IMR-90 (cell line): ENCODE results near the gene FBXL16. TPM values are rescaled to one million over a fixed set of nuclear protein-coding genes. Genes with fewer than 3 reads are reported as not detected.

ENCODE experiments used
- polyA plus RNA-seq, 3 experiments: library from polyadenylated mRNA; depleted of rRNA; stranded (reverse); fragments of >200 nt; gene quantifications; 2 replicates each; pipeline ENCODE4 v1.2.3, GENCODE V29; 2012; ENCODE audit warnings: low replicate concordance in 1 of 3
- total RNA-seq: library from RNA; depleted of rRNA; stranded (reverse); fragments of >200 nt; gene quantifications from 2 replicates; pipeline ENCODE4 v1.2.3, GENCODE V29; 2012
- TF ChIP-seq, protein P1 (sequence below): conservative IDR thresholded peaks from 2 replicates; pipeline ENCODE4 v1.5.1; 2012; ENCODE audit warnings: mild to moderate bottlenecking, low read depth, low read length, improper control_type of control experiment

FBXL16 gene
- total and polyA plus RNA-seq, 2 of the 4 experiments (the other 2 are of a cell fraction) = 0.18 to 2.2 TPM

DNA sequence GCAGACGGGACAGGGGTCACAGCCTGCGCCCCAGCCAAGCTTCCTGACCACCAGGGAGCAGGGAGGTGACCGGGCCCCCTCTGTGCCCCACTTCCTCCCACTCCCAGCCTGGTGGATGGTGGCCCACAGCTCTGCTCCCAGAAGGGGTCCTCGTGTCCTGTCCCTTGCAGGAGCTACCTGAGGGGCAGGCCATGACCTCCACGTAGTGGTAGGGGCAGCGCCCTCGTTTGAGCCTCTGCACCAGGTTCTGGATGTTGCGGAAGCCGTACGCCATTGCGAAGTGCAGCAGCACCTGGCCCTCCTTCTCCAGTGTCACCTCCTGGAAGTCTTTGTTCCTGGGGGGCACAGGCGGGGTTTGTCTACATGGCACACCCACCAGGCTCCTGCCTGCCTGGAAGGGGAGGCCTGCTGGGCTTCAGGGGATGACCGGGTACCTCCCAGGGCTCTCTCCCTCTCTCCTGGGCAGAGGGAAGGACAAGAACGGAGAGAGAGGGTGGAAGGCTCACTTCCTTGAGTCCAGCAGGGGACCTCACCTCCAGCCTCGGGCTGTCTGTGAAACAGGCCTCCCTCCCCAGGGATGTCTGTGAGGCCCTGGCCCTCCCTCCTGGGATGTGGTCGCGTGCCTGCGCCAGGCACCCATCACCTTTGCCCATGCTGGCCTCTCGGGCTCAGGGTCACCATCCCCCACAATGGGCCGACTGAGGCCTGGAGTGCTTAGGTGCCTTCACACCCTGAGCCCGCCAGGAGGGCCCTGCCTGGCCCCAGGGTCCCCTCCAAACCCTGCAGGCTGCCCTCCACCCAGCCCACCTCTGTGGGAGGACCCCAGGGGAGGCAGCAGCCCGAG is 25.3 kb upstream of the FBXL16 start (continued):
- TF ChIP-seq, protein P1, sequence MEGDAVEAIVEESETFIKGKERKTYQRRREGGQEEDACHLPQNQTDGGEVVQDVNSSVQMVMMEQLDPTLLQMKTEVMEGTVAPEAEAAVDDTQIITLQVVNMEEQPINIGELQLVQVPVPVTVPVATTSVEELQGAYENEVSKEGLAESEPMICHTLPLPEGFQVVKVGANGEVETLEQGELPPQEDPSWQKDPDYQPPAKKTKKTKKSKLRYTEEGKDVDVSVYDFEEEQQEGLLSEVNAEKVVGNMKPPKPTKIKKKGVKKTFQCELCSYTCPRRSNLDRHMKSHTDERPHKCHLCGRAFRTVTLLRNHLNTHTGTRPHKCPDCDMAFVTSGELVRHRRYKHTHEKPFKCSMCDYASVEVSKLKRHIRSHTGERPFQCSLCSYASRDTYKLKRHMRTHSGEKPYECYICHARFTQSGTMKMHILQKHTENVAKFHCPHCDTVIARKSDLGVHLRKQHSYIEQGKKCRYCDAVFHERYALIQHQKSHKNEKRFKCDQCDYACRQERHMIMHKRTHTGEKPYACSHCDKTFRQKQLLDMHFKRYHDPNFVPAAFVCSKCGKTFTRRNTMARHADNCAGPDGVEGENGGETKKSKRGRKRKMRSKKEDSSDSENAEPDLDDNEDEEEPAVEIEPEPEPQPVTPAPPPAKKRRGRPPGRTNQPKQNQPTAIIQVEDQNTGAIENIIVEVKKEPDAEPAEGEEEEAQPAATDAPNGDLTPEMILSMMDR = no peak
